Smooth muscle cell (in vitro differentiated cells): ENCODE measurements around the gene LTA4H. TPM values are rescaled to one million over a fixed set of nuclear protein-coding genes. Genes with fewer than 3 reads are reported as not detected.

Experiments
- DNase-seq: peaks from one replicate; lab custom pipeline; 2025; ENCODE audit not compliant: unreplicated experiment; lab: John Stamatoyannopoulos, UW
- H2AFZ ChIP-seq: fragments of 200-600 bp; sonication (generic); 2 replicates; pipeline ENCODE4 v1.6.0; 2016; ENCODE audit warnings: antibody characterized with exemption, low read depth, mild to moderate bottlenecking
- H3F3A ChIP-seq: fragments of 200-600 bp; sonication (generic); 2 replicates; pipeline ENCODE4 v1.6.0; 2017; ENCODE audit warnings: antibody characterized with exemption, low read depth
- H3K27ac ChIP-seq: fragments of 200-600 bp; sonication (generic); 2 replicates; pipeline ENCODE4 v1.5.1; 2016; ENCODE audit warnings: low read depth, mild to moderate bottlenecking
- H3K27me3 ChIP-seq: fragments of 200-600 bp; sonication (generic); 2 replicates; pipeline ENCODE4 v1.6.1; 2016; ENCODE audit warnings: low read depth, mild to moderate bottlenecking
- H3K36me3 ChIP-seq: fragments of 200-600 bp; sonication (generic); 2 replicates; pipeline ENCODE4 v1.5.1; 2016; ENCODE audit warnings: low read depth
- H3K4me1 ChIP-seq: fragments of 200-600 bp; sonication (generic); 2 replicates; pipeline ENCODE4 v1.5.1; 2016; ENCODE audit warnings: low read depth
- H3K4me2 ChIP-seq: fragments of 200-600 bp; sonication (generic); 2 replicates; pipeline ENCODE4 v1.6.0; 2016; ENCODE audit warnings: mild to moderate bottlenecking
- H3K4me3 ChIP-seq: fragments of 200-600 bp; sonication (generic); 2 replicates; pipeline ENCODE4 v1.5.1; 2016; ENCODE audit warnings: mild to moderate bottlenecking
- H3K79me2 ChIP-seq: fragments of 200-600 bp; sonication (generic); 2 replicates; pipeline ENCODE4 v1.6.0; 2016; ENCODE audit warnings: low read depth, mild to moderate bottlenecking
- H3K9ac ChIP-seq: fragments of 200-600 bp; sonication (generic); 2 replicates; pipeline ENCODE4 v1.6.0; 2016; ENCODE audit warnings: low read depth
- H3K9me3 ChIP-seq: fragments of 200-600 bp; sonication (generic); replicated peaks from 2 replicates; pipeline ENCODE4 v1.5.1; 2016; ENCODE audit warnings: low read depth
- H4K20me1 ChIP-seq: fragments of 200-600 bp; sonication (generic); 2 replicates; pipeline ENCODE4 v1.6.0; 2016; ENCODE audit warnings: low read depth
- WGBS: methylation state at CpG from one replicate; pipeline ENCODE4 v1.1.7; 2016; ENCODE audit warnings: low lambda C conversion rate; 5-methylcytosine and 5-hydroxymethylcytosine counted together
- polyA plus RNA-seq: library from polyadenylated mRNA; unstranded; fragments of >200 nt; fragmentation: Nextera tagmentation; extraction: Ambion mirVana; gene quantifications from 2 replicates; pipeline ENCODE4 v1.2.1, GENCODE V29; 2016
- total RNA-seq: library from RNA; depleted of rRNA; stranded (reverse); fragments of >200 nt; gene quantifications from 2 replicates; pipeline ENCODE4 v1.2.3, GENCODE V29; 2014
- TF ChIP-seq, protein P1 (sequence below): fragments of 200-600 bp; sonication (generic); IDR thresholded peaks from 2 replicates; pipeline ENCODE4 v1.5.1; 2017; ENCODE audit warnings: borderline replicate concordance, mild to moderate bottlenecking, antibody characterized with exemption; ENCODE audit not compliant: insufficient read depth, poor library complexity, severe bottlenecking

Gene LTA4H
- total and polyA plus RNA-seq, 2 experiments from 2014 or later, result 33.9 to 74.4 TPM

DNA sequence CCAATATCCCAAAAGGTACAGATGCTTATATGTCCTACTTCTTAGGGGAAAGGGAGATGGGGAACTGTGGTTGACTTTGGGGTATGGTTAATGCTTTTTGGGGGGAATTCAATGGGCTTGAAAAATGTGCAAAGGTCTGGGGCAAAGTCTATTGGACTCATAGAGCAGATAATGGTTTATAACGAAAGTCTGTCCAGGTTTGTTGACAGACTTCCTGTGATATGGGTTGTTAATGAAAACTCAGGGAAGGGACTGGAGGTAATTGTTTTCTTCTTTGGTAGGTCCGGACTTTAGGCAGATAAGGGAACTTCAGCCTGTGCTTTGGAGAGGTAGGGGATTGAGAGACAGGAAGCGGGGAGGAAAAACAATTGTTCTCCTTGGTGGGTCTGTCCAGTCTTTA, 46.2 kb upstream of the LTA4H start:
- Histone ChIP-seq H3K4me2 (no peak overlapping the region), H3K36me3 (no peaks in the 10 kb centered on the region), H3K27ac (no peak overlapping the region), H4K20me1 (no peaks in the 10 kb centered on the region), H3K9ac (no peak overlapping the region), H3K27me3 (no peaks in the 10 kb centered on the region), H3K4me3 (no peak overlapping the region), H3K9me3 (no peaks in the 10 kb centered on the region), H2AFZ (no peak overlapping the region), H3K4me1 (peaks cover 4% of the 10 kb centered on the region), H3K79me2 (no peaks in the 10 kb centered on the region), H3F3A (no peaks in the 10 kb centered on the region)
- DNase-seq, result no peak
- TF ChIP-seq, protein P1, sequence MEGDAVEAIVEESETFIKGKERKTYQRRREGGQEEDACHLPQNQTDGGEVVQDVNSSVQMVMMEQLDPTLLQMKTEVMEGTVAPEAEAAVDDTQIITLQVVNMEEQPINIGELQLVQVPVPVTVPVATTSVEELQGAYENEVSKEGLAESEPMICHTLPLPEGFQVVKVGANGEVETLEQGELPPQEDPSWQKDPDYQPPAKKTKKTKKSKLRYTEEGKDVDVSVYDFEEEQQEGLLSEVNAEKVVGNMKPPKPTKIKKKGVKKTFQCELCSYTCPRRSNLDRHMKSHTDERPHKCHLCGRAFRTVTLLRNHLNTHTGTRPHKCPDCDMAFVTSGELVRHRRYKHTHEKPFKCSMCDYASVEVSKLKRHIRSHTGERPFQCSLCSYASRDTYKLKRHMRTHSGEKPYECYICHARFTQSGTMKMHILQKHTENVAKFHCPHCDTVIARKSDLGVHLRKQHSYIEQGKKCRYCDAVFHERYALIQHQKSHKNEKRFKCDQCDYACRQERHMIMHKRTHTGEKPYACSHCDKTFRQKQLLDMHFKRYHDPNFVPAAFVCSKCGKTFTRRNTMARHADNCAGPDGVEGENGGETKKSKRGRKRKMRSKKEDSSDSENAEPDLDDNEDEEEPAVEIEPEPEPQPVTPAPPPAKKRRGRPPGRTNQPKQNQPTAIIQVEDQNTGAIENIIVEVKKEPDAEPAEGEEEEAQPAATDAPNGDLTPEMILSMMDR, result no peak
- 85% methylated on average over 3 of the region's 3 CpGs for WGBS

DNA sequence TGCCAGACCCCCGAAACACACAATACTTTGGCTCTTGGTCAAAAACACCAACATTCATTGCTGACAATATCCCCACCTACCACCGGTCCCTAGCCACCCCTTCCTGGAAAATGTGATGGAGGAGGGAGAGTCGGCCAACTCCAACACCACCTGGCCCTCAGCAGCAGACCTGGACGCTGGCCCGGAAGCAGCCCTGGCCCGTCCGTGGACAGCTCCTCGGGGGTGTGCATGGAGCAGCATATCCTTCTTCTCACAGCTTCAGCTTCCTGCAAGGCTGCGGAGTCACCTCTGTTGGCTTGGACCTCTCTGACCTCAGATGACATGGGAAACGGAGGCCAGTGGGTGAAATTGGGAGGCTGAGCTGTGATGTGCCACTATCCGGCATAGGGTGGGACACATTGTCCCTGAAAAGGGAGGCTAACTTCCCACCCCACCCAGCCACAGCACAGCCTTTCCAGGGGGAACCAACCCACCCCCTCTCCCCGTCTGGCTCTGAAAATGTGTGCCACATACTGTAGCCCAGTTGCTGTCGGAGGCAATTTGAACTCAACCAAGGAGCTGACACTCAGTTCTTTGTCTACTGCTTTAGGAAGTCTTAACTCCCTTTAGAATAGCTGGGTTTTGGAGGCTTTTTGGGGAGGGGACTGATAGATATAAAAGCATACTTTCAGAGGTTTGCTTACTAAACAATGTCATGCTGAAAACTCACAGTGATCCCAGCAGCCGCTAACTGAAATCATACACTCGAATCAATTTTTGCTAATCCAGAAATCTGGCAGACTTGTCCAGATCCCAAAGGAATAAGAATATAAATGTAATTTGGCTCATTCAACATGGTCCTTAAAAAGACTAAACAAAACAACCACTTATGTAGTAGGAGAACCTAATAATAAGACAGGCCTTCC, 43.1 kb upstream of the LTA4H start:
- Histone ChIP-seq H3K27ac (no peak overlapping the region), H3K4me3 (no peak overlapping the region), H3K79me2 (no peaks in the 10 kb centered on the region), H2AFZ (no peak overlapping the region), H3K36me3 (no peaks in the 10 kb centered on the region), H3K27me3 (no peaks in the 10 kb centered on the region), H3K9me3 (no peaks in the 10 kb centered on the region), H4K20me1 (no peaks in the 10 kb centered on the region), H3F3A (no peaks in the 10 kb centered on the region), H3K4me2 (no peak overlapping the region), H3K4me1 (peaks cover 5% of the 10 kb centered on the region), H3K9ac (no peak overlapping the region)
- no peak for DNase-seq
- TF ChIP-seq, protein P1, result no peak
- 89% methylated on average over 15 of the region's 15 CpGs for WGBS

DNA sequence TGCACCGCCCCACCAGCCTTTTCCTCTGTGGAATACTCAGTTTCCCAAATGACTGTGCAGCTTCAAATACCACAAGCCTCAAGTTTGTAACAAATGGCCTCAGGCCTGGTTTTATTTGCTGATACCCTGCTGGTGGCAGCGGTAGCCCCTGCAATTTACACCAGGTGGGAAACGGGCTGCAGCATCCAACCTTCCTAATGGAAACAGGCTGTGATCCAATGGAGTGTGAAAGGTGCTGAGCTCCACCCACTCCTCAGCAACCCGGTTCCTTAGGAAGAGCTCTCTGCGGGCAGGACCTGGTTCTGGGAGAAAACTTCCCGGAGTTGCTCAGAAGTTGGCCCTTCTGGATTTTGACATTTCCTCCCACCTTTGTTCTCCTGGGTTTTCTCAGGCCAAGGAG, 41.7 kb upstream of the LTA4H start:
- no peak for DNase-seq
- no peaks in the 10 kb centered on the region for H3K9me3 ChIP-seq
- H3K4me1 ChIP-seq, result peaks cover 9% of the 10 kb centered on the region
- no peaks in the 10 kb centered on the region for H3K27me3 ChIP-seq
- no peak overlapping the region for H2AFZ ChIP-seq
- H3K79me2 ChIP-seq, result no peaks in the 10 kb centered on the region
- 70% methylated on average over 6 of the region's 6 CpGs for WGBS
- TF ChIP-seq, protein P1, result no peak
- H3K27ac ChIP-seq, result no peak overlapping the region
- H3K36me3 ChIP-seq, result no peaks in the 10 kb centered on the region
- H3K9ac ChIP-seq, result no peak overlapping the region
- H3K4me3 ChIP-seq, result no peak overlapping the region
- H4K20me1 ChIP-seq, result no peaks in the 10 kb centered on the region
- H3F3A ChIP-seq, result no peaks in the 10 kb centered on the region
- no peak overlapping the region for H3K4me2 ChIP-seq

DNA sequence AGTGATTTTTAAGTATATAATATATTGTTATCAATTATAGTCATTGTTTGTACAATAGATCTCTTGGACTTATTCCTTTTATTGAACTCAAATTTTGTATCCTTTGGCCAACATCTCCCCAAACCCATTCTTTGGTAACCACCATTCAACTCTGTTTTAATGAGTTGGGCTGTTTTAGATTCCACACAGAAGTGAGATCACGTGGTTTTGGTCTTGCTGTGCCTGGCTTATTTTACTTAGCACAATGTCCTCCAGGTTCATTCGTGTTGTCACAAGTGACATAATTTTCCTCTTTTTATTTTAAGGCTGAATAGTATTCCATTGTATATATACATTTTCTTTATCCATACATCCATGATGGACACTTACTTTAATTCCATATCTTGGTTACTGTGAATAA, 40.2 kb upstream of the LTA4H start:
- no peak overlapping the region for H3K4me2 ChIP-seq
- no peaks in the 10 kb centered on the region for H3K27me3 ChIP-seq
- no peaks in the 10 kb centered on the region for H3K36me3 ChIP-seq
- no peak overlapping the region for H3K9ac ChIP-seq
- no peak for DNase-seq
- TF ChIP-seq, protein P1, result no peak
- H3K4me1 ChIP-seq, result peaks cover 16% of the 10 kb centered on the region
- no peaks in the 10 kb centered on the region for H4K20me1 ChIP-seq
- 81% methylated on average over 2 of the region's 2 CpGs for WGBS
- no peaks in the 10 kb centered on the region for H3K79me2 ChIP-seq
- no peaks in the 10 kb centered on the region for H3K9me3 ChIP-seq
- no peak overlapping the region for H3K4me3 ChIP-seq
- H3F3A ChIP-seq, result no peaks in the 10 kb centered on the region
- H3K27ac ChIP-seq, result no peak overlapping the region
- no peak overlapping the region for H2AFZ ChIP-seq
